ENCODE data around the gene LYZL6. TPM values are rescaled to one million over a fixed set of nuclear protein-coding genes. Genes with fewer than 3 reads are reported as not detected.
"Not testable (repeated sequence)": the region's sequence is repeated elsewhere in the genome, so short reads cannot be mapped to it uniquely, and the experiment has no call there.

The LYZL6 gene
- total and polyA plus RNA-seq, 8 donors = not detected

DNA sequence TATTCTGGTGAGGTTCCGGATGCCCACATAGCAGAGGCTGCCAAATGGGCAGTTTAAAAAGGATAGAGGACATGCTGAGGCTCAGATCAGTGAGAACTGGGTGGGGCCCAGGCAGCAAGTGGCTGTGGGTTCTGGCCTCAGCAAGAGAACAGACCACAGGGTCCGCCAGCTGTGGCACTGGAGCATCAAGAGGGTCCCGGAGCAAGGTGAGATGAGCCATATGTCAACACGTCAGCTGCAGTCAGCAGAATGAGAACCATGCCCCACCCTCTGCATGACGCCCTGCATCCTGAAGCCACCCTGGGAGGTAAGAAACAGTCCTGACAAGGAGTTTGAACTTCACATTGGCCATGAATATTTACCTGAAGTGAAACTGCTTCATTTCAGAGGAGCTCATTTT is 43.2 kb downstream of the LYZL6 start:
- H3K27ac ChIP-seq = no peak overlapping the region
- FAIRE-seq = no peak

DNA sequence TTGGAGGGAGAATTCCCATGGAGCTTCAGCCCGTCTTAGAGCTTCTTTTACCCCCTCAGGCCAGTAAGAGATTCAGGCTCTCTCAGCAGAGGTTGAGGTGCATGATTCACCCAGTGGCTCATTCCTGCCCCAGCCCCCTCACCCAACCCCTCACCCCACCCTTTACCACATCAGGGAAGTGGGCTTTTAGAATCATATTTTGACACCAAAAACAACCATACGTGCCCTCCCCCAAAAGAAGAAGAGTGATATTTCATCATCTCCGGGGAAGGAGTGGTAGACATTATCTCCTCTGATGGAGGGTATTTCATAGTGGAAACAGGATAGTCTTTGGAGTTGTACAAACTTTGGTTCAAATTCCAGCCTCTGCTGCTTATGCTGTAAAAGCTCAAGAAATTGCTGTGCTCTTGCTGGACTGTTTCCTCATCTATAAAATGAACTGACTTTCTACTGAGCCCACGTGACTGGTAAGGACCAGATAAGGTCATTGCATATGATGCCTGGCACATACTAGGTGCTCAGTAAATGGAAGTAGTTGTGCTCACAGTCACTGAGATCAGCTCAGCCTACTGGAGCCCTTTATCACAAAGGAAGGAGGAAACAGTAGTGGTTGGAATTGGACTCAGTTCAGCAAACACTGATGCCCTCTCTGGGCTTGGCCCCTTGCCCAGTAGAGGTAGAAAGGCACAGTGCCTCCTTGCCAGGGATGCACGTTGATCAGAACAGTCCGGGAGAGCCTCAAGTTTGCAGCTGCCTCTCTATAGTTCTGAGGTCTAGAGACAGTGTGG is 45.0 kb downstream of the LYZL6 start:
- 39 to 45% methylated on average over 6 of the region's 6 CpGs for WGBS, 2 donors
- Histone ChIP-seq H3K27me3 (no peaks in the 10 kb centered on the region), H3K36me3 (no peaks in the 10 kb centered on the region), H3K4me3 (no peak overlapping the region), H3K4me1 (no peaks in the 10 kb centered on the region), H3K9me3 (no peaks in the 10 kb centered on the region), H3K27ac (no peak overlapping the region)
- TF ChIP-seq CTCF (IDR thresholded peaks at IDR 0.05) = no peak
- ATAC-seq = peak; percentile 77 to 91 (median 87)
- no peak for FAIRE-seq
- intact Hi-C loops (cut with DNase I) = no loop called here
- DNase-seq = peak; percentile 48 to 79 (median 69)

More for the DNA sequence above, 43.2 kb downstream of the LYZL6 start:
- DNase-seq (no peak), ATAC-seq (no peak)
- H3K27me3 ChIP-seq = no peaks in the 10 kb centered on the region
- no peaks in the 10 kb centered on the region for H3K36me3 ChIP-seq
- no peaks in the 10 kb centered on the region for H3K9me3 ChIP-seq
- H3K4me3 ChIP-seq = no peak overlapping the region
- WGBS, 2 donors = 72 to 76% methylated on average over 5 of the region's 5 CpGs
- H3K4me1 ChIP-seq = no peaks in the 10 kb centered on the region
- intact Hi-C loops (cut with DNase I) = no loop called here
- no peak for TF ChIP-seq CTCF (IDR thresholded peaks at IDR 0.05)

GRCh38 chr17:35897772-35898171 is 45.7 kb downstream of the LYZL6 start:
- WGBS, 2 donors = 96 to 99% methylated on average over 7 of the region's 7 CpGs
- H3K4me3 ChIP-seq; H3K4me1 ChIP-seq; H3K9me3 ChIP-seq; ATAC-seq; H3K27ac ChIP-seq; H3K36me3 ChIP-seq; intact Hi-C loops (cut with DNase I); DNase-seq; FAIRE-seq; H3K27me3 ChIP-seq: not testable (repeated sequence)

GRCh38 chr17:35895636-35896587 is 47.6 kb downstream of the LYZL6 start:
- intact Hi-C loops (cut with DNase I) = no loop called here
- H3K27me3 ChIP-seq = no peaks in the 10 kb centered on the region
- no peak overlapping the region for H3K4me3 ChIP-seq
- no peaks in the 10 kb centered on the region for H3K36me3 ChIP-seq
- ATAC-seq (peak in 1 of 4 donors; percentile 45), DNase-seq (no peak), FAIRE-seq (no peak)
- WGBS, 2 donors = 74 to 81% methylated on average over 14 of the region's 14 CpGs
- no peaks in the 10 kb centered on the region for H3K4me1 ChIP-seq
- no peak overlapping the region for H3K27ac ChIP-seq
- no peaks in the 10 kb centered on the region for H3K9me3 ChIP-seq
- no peak for TF ChIP-seq CTCF (IDR thresholded peaks at IDR 0.05)

DNA sequence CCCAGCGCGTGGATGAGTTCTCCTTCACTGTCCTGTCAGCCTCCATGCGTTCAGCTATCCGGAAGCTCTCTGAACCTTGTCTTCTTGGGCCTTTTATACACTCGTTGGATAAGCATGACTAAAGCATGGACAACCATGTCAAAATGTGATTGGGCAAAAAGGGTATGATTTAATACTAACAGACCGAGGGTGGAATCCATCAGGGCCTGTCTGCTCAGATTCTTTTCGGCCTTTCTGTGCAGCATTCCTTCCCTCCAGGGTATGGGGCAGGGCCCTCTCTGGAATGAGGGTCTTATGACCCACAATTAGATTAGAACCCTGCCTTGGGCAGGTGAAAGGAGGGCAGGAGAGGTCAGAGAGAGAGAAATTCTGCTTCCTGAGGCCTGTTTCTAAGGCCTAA is 49.3 kb downstream of the LYZL6 start:
- FAIRE-seq (no peak), DNase-seq (no peak), ATAC-seq (no peak)
- Histone ChIP-seq H3K4me1 (no peaks in the 10 kb centered on the region), H3K27me3 (no peaks in the 10 kb centered on the region), H3K27ac (no peak overlapping the region), H3K4me3 (no peak overlapping the region), H3K36me3 (no peaks in the 10 kb centered on the region), H3K9me3 (no peaks in the 10 kb centered on the region)
- intact Hi-C loops (cut with DNase I) = no loop called here
- 87 to 91% methylated on average over 7 of the region's 7 CpGs for WGBS, 2 donors
- no peak for TF ChIP-seq CTCF (IDR thresholded peaks at IDR 0.05)
